Cardiac fibroblast (primary cell): ENCODE data around the gene NDC1.
A peak's percentile ranks its signal among the peaks of the same experiment; 100 is the strongest.

Experiments
- DNase-seq, 2 donors: peaks; one replicate each; pipeline versions ENCODE4 v3.0.0 to v3.0.0-alpha.2; 2010; ENCODE audit warnings: low read depth in 2 of 2
- H3K4me3 ChIP-seq, 2 donors: replicated peaks in 1 of 2; 1 replicate in 1 of 2; 2 replicates in 1 of 2; pipeline ENCODE4 v1.5.1; 2011; ENCODE audit warnings: low read depth in 2 of 2, low read length in 2 of 2, mild to moderate bottlenecking in 2 of 2, moderate library complexity in 1 of 2
- TF ChIP-seq, protein P1 (sequence below): IDR thresholded peaks from one replicate; pipeline ENCODE4 v1.5.1; 2011; ENCODE audit warnings: low read depth, mild to moderate bottlenecking, low read length, inconsistent platforms

The NDC1 gene

DNA sequence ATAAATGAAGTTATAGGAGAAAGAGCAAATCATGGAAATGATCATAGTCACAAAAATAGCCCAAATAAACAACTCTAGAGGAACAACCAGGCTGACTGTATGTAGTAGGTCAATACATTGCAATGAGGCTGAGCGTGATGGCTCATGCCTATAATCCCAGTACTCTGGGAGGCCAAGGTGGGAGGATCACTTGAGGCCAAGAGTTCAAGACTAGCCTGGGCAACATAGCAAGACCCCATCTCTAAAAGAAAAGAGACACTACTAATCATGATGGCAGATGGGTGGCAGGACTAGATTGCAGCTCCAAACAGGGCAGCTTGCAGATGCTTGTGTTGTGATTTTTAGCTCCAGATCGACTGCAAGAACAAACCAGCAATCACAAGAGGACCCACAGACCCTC is 27.6 kb downstream of the NDC1 start:
- DNase-seq = no peak
- TF ChIP-seq, protein P1, sequence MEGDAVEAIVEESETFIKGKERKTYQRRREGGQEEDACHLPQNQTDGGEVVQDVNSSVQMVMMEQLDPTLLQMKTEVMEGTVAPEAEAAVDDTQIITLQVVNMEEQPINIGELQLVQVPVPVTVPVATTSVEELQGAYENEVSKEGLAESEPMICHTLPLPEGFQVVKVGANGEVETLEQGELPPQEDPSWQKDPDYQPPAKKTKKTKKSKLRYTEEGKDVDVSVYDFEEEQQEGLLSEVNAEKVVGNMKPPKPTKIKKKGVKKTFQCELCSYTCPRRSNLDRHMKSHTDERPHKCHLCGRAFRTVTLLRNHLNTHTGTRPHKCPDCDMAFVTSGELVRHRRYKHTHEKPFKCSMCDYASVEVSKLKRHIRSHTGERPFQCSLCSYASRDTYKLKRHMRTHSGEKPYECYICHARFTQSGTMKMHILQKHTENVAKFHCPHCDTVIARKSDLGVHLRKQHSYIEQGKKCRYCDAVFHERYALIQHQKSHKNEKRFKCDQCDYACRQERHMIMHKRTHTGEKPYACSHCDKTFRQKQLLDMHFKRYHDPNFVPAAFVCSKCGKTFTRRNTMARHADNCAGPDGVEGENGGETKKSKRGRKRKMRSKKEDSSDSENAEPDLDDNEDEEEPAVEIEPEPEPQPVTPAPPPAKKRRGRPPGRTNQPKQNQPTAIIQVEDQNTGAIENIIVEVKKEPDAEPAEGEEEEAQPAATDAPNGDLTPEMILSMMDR = no peak
- no peak overlapping the region for H3K4me3 ChIP-seq

- TF ChIP-seq, protein P1 = no peak
- no peak for DNase-seq
- H3K4me3 ChIP-seq = no peak overlapping the region
Measured at GRCh38 chr1:53810007-53810406, 28.1 kb downstream of the NDC1 start.

DNA sequence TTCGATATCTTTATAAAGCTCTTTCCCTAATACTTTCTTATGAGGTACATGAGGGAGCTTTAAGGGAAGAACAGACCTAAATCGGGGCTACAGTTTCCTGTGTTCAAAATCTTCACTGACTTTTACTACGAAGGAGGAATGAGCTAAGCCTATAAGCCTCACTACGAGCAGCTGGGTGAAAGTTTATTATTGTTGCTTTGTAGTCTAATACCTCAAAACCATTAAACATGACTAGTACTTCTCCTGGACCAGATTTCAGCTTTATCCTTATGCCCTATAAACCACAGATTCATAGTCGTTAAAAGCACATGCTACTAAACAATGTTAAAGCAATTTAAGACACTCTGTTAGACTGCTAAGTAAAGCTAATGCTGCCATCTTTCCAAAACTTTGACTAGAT is 30.2 kb downstream of the NDC1 start:
- no peak overlapping the region for H3K4me3 ChIP-seq
- DNase-seq = no peak
- TF ChIP-seq, protein P1 = no peak

DNA sequence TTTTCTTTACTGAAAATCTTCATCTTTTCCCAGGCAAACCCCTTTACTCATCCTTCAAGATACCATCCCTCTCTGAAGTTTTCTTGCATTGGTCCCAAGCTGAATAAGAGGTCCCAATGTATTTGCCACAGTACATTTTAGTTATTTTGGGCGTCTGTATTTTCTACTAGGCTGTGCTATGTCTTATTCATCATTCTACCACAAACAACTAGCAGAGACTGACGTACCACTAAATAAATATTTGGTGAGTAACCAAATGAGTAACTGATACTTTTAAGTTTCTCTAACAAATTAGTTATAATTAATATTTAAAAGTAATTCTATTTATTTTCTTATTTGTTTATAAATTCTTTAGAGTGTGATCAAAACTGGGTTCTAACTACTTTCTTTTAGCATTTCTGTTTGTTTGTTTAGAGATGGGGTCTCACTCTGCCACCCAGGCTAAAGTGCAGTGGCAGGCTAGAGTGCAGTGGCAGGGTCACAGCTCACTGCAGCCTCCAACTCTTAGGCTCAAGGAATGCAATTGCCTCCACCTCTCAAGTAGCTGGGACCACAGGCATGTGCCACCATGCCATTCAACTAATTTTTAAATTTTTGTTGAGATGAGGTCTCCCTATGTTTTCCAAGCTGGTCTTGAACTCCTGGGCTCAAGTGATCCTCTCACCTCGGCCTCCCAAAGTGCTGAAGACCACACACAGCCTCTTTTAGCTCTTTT is 33.1 kb downstream of the NDC1 start:
- DNase-seq = peak in 1 of 2 donors; percentile 32
- H3K4me3 ChIP-seq = no peak overlapping the region
- TF ChIP-seq, protein P1 = no peak

- DNase-seq = no peak
- TF ChIP-seq, protein P1 = no peak
- no peak overlapping the region for H3K4me3 ChIP-seq
Measured at GRCh38 chr1:53804181-53804580, 33.9 kb downstream of the NDC1 start.

GRCh38 chr1:53800621-53801020 is 37.5 kb downstream of the NDC1 start:
- TF ChIP-seq, protein P1 = no peak
- no peak overlapping the region for H3K4me3 ChIP-seq
- no peak for DNase-seq

GRCh38 chr1:53799141-53799540 is 39.0 kb downstream of the NDC1 start:
- DNase-seq = no peak
- TF ChIP-seq, protein P1 = no peak
- no peak overlapping the region for H3K4me3 ChIP-seq
